DMS 273 (cell line): ENCODE data around the gene RAB44.
"Not testable (repeated sequence)": the region's sequence is repeated elsewhere in the genome, so short reads cannot be mapped to it uniquely, and the experiment has no call there.

Experiments used
- DNase-seq: peaks from one replicate; lab custom pipeline; 2025; ENCODE audit not compliant: unreplicated experiment; lab: John Stamatoyannopoulos, UW

RAB44 gene

DNA sequence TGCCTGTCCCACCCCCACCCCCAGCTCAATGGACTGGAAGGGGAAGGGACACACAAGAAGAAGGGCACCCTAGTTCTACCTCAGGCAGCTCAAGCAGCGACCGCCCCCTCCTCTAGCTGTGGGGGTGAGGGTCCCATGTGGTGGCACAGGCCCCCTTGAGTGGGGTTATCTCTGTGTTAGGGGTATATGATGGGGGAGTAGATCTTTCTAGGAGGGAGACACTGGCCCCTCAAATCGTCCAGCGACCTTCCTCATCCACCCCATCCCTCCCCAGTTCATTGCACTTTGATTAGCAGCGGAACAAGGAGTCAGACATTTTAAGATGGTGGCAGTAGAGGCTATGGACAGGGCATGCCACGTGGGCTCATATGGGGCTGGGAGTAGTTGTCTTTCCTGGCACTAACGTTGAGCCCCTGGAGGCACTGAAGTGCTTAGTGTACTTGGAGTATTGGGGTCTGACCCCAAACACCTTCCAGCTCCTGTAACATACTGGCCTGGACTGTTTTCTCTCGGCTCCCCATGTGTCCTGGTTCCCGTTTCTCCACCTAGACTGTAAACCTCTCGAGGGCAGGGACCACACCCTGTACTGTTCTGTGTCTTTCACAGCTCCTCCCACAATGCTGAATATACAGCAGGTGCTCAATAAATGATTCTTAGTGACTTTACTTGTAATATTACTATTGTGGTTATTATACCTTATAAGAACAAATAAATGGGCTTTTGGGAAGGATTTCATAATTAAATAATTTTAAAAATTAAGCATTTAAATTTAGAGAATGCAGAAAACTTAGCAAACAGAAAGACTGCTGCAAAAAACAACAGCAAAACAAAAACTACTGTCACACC lies 10.7 kb upstream of the RAB44 start:
- peak; percentile 34 for DNase-seq

DNA sequence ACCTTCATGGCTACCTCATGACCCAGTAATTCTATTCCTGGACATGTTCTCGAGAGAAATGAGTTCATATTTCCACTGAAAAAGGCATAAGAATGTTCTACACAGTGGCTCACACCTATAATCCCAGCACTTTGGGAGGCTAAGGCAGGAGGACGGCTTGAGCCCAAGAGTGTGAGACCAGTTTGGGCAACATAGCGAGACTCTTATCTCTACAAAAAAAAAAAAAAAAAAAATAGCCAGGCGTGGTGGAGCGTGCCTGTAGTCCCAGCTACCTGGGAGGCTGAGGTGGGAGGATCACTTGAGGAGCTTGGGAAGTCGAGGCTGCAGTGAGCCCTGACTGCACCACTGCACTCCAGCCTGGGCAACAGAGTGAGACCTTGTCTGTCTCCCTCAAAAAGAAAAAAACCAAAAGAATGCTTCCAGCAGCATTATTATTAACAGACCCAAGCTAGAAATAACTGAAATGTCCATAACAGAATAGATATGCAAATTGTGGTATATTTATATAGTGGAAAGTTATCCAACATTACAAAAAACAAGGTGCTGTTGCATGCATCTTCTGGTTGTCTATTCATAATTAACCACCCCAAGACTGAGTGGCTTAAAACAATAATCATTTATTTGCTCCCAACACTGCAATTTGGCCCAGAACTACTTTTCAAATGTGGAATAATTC lies 9.4 kb upstream of the RAB44 start:
- DNase-seq, result peak; percentile 36

- peak; percentile 35 for DNase-seq
These were observed 8.9 kb upstream of the RAB44 start for GRCh38 chr6:36688739-36689075.

DNA sequence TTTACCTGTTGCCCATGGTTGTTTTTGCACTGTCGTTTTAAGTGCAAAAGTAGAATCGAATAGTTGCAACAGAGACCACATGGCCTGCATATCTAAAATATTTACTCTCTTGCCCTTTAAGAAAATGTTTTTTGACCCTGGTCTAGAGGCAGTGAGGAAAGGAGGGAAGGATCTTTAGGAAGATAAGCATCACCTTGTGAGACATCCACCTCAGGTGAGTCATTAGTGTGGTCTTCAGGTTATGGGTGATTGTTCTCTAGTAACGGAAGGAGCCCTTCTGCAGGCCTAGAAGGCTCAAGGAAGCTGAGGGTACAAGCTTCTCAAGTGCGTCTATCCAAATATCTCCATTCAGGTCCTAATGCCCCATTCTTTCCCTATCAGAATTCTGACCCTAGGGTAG lies 6.6 kb upstream of the RAB44 start:
- DNase-seq, result no peak

DNA sequence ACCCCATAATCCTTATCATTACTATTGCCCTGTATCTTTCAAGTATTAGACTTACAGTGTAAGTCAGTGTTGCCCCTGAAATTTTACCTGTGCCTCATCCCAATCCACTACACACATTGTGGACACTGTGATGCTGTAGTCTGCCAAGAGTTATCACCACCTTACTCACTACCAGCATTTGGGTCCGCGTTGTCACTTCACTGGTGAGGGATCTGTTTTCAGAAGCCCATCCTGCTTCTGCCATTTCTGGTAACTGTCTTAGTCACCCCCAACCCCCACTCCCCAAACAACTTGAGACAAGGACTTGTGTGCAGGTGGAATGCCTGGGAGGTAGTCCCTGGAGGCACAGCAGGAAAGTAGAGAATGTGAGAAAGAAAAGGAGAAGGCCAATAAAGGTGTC lies 6.0 kb upstream of the RAB44 start:
- no peak for DNase-seq

GRCh38 chr6:36692220-36692619 lies 5.4 kb upstream of the RAB44 start:
- DNase-seq, result no peak

- no peak for DNase-seq
These were observed 4.5 kb upstream of the RAB44 start for GRCh38 chr6:36692861-36693702.

- DNase-seq, result no peak
These were observed 3.0 kb upstream of the RAB44 start for GRCh38 chr6:36694616-36695015.

DNA sequence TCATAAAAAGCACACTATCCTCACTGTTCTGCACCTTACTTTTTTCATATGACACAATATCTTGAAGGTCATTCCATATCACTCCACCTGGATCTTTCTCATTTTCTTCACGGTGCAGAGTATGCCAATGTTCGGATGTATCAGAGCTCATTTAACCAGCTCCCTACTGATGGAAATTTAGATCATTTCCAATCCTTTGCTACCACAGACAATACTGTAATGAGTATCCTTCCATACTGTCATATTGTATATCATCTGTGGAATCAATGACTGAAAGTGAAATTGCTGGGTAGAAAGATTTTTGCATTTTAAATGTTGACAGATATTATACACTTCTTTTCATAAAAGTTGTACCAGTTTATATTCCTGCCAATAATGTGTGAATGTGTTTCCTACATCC lies 2.2 kb upstream of the RAB44 start:
- DNase-seq, result no peak

DNA sequence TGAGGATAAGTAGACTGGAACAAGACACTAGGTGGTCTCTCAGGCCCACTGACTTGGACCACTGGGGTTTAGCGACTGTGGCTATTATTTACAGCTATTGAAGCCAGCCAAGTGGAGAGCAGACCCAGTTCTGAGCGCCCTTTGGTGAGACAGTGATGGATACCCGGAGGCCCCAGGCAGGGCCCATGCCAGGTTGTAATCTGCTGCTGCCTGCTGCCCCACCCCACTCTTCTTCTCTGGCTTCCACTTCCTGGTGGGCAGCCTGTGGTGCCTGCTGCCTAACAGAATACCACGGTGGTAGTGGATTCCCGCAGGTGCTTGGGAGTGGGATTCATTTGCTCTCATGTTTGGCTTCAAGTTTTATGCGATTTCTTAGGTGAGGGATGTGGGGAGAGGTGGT lies 570 bp downstream of the RAB44 start:
- DNase-seq, result no peak

- no peak for DNase-seq
These were observed 1.2 kb downstream of the RAB44 start for GRCh38 chr6:36698871-36699271.

- no peak for DNase-seq
These were observed 1.7 kb downstream of the RAB44 start for GRCh38 chr6:36699348-36699747.

DNA sequence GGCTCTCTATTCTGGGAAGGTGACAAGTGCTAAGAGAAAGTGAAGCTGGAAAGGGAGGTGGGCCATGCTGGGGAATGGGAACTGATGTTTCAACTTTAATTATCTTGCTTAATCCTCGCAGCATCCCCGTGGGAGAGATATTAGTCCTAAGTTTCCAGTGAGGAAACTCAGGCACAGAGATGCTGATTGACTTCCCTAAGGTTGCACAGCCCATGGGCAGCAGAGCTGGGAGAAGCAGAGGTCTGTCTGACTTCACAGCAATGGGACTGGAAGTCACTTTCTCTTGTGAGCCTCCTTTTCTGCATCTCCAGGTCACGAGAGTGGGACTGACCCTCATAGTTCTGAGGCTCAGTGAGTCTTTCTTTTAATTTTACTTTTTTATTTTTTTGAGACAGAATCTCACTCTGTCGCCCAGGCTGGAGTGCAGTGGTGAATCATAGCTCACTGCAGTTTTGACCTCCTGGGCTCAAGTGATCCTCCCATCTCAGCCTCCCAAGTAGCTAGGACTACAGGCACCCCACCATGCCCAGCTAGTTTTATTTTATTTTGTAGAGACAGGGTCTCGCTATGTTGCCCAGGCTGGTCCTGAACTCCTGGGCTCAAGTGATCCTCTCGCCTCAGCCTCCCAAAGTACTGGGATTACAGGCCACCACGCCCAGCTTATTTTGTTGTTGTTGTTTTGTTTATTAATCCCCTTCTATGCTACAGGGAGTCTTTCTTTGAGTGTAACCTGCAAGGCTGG lies 2.6 kb downstream of the RAB44 start:
- no peak for DNase-seq

GRCh38 chr6:36700831-36701230 lies 3.2 kb downstream of the RAB44 start:
- no peak for DNase-seq

GRCh38 chr6:36701401-36701991 lies 3.9 kb downstream of the RAB44 start:
- DNase-seq, result no peak

DNA sequence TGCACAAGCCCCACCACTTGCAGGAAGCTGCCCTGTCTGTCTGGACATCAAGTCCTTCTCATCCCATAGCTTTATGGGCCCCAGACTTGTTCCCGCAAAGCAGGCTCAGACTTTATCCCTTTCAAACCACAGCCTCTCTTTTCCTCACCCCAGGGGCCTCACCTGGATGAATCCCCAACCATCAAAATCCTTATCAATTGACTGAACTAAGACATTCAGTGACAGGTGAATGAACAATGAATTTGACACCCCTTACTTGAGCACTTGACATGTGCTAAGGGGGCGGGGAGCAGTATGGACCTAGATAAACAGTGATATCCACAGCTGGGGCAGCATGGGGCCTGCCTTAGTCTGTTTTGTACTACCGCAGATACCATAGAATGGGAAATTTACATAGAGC lies 5.0 kb downstream of the RAB44 start:
- DNase-seq, result no peak

DNA sequence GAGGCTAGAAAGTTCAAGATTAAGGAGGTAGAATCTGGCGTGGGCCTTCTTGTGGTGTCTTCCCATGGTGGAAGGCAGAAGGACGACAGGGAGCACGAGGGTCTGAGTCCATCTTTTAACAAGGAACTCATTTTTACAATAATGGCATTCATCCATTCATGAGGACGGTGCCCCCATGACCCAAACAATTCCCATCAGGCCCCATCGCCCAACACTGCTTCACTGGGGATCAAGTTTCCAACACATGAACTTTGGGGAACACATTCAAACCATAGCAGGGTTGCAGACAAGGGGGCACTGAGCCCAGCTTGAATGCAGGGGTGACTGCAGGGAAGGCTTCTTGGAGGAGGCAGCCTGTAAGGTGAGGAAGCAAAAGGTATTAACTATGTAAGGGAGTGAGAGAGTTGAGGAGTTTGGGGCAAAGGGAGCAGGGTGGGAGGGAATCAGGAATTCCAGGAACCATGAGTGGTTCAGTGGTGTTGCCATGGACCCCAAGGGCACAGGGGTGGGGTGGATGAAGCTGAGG lies 5.5 kb downstream of the RAB44 start:
- no peak for DNase-seq

DNA sequence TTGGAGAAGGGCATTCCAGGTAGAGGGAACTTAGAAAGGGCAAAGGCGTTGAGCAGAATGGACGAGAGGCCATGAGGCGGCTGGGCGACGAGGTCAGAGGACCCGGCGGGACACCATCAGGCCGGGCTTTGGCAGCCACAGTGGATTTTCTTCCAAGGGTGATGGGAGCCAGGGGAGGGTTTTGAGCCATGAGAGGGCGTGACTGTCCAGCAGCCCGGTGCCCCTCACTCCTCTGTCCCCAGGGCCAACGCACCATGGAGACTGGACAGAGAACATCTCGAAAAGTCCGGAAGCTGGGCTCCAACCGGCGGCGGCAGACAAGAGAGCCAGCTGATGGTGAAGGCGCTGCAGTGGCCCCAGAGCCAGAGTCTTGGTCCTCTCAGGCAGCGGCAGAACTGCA lies 6.4 kb downstream of the RAB44 start:
- no peak for DNase-seq

DNA sequence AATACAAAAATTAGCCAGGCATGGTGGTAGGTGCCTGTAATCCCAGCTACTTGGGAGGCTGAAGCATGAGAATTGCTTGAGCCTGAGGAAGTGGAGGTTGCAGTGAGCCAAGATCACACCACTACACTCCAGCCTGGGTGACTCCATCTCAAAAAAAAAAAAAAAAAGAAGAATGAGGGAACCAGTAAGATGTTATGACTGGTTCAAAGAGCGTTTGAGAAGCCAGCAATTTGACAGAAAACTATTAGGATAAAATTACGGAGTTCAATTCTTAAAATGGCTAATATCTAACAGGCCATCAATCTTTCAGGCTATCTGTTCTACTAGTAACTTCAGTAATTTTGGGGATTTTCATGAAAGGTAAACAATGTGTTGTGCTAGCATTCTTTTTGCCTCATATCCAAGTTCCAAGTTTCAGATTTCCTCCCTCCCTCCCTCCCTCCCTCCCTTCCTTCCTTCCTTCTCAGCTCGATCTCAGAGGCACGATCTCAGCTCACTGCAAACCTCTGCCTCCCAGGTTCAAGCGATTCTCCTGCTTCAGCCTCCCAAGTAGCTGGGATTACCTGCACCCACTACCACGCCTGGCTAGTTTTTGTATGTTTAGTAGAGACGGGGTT lies 7.4 kb downstream of the RAB44 start:
- DNase-seq, result not testable (repeated sequence)

- DNase-seq, result no peak
These were observed 8.7 kb downstream of the RAB44 start for GRCh38 chr6:36706339-36706738.
